ENCODE data around the gene NMNAT1. TPM values are rescaled to one million over a fixed set of nuclear protein-coding genes. Genes with fewer than 3 reads are reported as not detected.
"Not testable (repeated sequence)": the region's sequence is repeated elsewhere in the genome, so short reads cannot be mapped to it uniquely, and the experiment has no call there.

Gene NMNAT1
- total and polyA plus RNA-seq, 9 donors = 2.3 to 16.0 (median 5.8) TPM

GRCh38 chr1:9914610-9914937 is 28.7 kb upstream of the NMNAT1 start:
- Histone ChIP-seq H3K27ac (no peak overlapping the region), H3K9me3 (no peaks in the 10 kb centered on the region), H3K4me3 (no peak overlapping the region), H3K36me3 (no peaks in the 10 kb centered on the region), H3K4me1 (ENCODE audit: insufficient read depth) (no peaks in the 10 kb centered on the region), H3K27me3 (no peaks in the 10 kb centered on the region)
- WGBS, 3 donors = 43 to 63% (median 50%) methylated on average over 2 of the region's 2 CpGs
- intact Hi-C loops (cut with DNase I) = no loop called here
- no peak for DNase-seq
- TF ChIP-seq CTCF (IDR thresholded peaks at IDR 0.05) = no peak
- TF ChIP-seq POLR2A (IDR thresholded peaks at IDR 0.05) = no peak
- no peak for TF ChIP-seq EP300 (IDR thresholded peaks at IDR 0.05)

GRCh38 chr1:9916452-9916851 is 26.8 kb upstream of the NMNAT1 start:
- H3K27ac ChIP-seq = no peak overlapping the region
- intact Hi-C loops (cut with DNase I) = no loop called here
- no peak for TF ChIP-seq CTCF (IDR thresholded peaks at IDR 0.05)
- no peak for TF ChIP-seq POLR2A (IDR thresholded peaks at IDR 0.05)
- TF ChIP-seq EP300 (IDR thresholded peaks at IDR 0.05) = no peak
- H3K27me3 ChIP-seq = no peaks in the 10 kb centered on the region
- H3K4me1 ChIP-seq (ENCODE audit: insufficient read depth) = no peaks in the 10 kb centered on the region
- no peaks in the 10 kb centered on the region for H3K36me3 ChIP-seq
- WGBS, 3 donors = 79 to 91% (median 80%) methylated on average over 2 of the region's 2 CpGs
- no peak overlapping the region for H3K4me3 ChIP-seq
- DNase-seq = no peak
- H3K9me3 ChIP-seq = no peaks in the 10 kb centered on the region

- H3K27ac ChIP-seq; H3K9me3 ChIP-seq; H3K27me3 ChIP-seq; H3K4me3 ChIP-seq; H3K4me1 ChIP-seq (ENCODE audit: insufficient read depth); intact Hi-C loops (cut with DNase I); DNase-seq; H3K36me3 ChIP-seq: not testable (repeated sequence)
- 89 to 93% (median 90%) methylated on average over 3 of the region's 3 CpGs for WGBS, 3 donors
These were observed 25.8 kb upstream of the NMNAT1 start for GRCh38 chr1:9917495-9917894.

- TF ChIP-seq POLR2A (IDR thresholded peaks at IDR 0.05) (no peak), EP300 (IDR thresholded peaks at IDR 0.05) (no peak), CTCF (IDR thresholded peaks at IDR 0.05) (no peak)
- H3K36me3 ChIP-seq = no peaks in the 10 kb centered on the region
- 91 to 97% (median 96%) methylated on average over 1 of the region's 1 CpG for WGBS, 3 donors
- H3K9me3 ChIP-seq = no peaks in the 10 kb centered on the region
- no peak for DNase-seq
- no peak overlapping the region for H3K4me3 ChIP-seq
- no peak overlapping the region for H3K27ac ChIP-seq
- intact Hi-C loops (cut with DNase I) = no loop called here
- H3K4me1 ChIP-seq (ENCODE audit: insufficient read depth) = no peaks in the 10 kb centered on the region
- no peaks in the 10 kb centered on the region for H3K27me3 ChIP-seq
These were observed 25.4 kb upstream of the NMNAT1 start for GRCh38 chr1:9917901-9918300.

- Histone ChIP-seq H3K27ac (no peak overlapping the region), H3K36me3 (no peaks in the 10 kb centered on the region), H3K4me3 (no peak overlapping the region), H3K27me3 (no peaks in the 10 kb centered on the region), H3K4me1 (ENCODE audit: insufficient read depth) (no peaks in the 10 kb centered on the region), H3K9me3 (no peaks in the 10 kb centered on the region)
- TF ChIP-seq CTCF (IDR thresholded peaks at IDR 0.05) = no peak
- TF ChIP-seq EP300 (IDR thresholded peaks at IDR 0.05) = no peak
- TF ChIP-seq POLR2A (IDR thresholded peaks at IDR 0.05) = no peak
- no peak for DNase-seq
- 89 to 94% (median 90%) methylated on average over 5 of the region's 5 CpGs for WGBS, 3 donors
- intact Hi-C loops (cut with DNase I) = no loop called here
These were observed 22.7 kb upstream of the NMNAT1 start for GRCh38 chr1:9920606-9921005.

All from ovary (tissue), 9 donors.